Esophagus muscularis mucosa (tissue), 3 donors: ENCODE results near the gene SAFB.

Experiments
- EP300 ChIP-seq: sonication (generic); formaldehyde crosslinking; IDR thresholded peaks from one replicate; pipeline ENCODE4 v1.6.1; 2017; ENCODE audit warnings: antibody characterized with exemption
- TF ChIP-seq, protein P1 (sequence below), 3 experiments: fragments of 200-600 bp in 2 of 3; fragments of 450-650 bp in 1 of 3; sonication (generic) in 2 of 3; IDR thresholded peaks; one replicate each; pipeline ENCODE4 v1.5.1; 2017 to 2019; ENCODE audit warnings: antibody characterized with exemption in 3 of 3, mild to moderate bottlenecking in 2 of 3, moderate library complexity in 1 of 3

- no peak for TF ChIP-seq EP300
- TF ChIP-seq, protein P1, sequence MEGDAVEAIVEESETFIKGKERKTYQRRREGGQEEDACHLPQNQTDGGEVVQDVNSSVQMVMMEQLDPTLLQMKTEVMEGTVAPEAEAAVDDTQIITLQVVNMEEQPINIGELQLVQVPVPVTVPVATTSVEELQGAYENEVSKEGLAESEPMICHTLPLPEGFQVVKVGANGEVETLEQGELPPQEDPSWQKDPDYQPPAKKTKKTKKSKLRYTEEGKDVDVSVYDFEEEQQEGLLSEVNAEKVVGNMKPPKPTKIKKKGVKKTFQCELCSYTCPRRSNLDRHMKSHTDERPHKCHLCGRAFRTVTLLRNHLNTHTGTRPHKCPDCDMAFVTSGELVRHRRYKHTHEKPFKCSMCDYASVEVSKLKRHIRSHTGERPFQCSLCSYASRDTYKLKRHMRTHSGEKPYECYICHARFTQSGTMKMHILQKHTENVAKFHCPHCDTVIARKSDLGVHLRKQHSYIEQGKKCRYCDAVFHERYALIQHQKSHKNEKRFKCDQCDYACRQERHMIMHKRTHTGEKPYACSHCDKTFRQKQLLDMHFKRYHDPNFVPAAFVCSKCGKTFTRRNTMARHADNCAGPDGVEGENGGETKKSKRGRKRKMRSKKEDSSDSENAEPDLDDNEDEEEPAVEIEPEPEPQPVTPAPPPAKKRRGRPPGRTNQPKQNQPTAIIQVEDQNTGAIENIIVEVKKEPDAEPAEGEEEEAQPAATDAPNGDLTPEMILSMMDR (IDR thresholded peaks at IDR 0.05), result no peak
Observed at GRCh38 chr19:5644037-5644436, 21.2 kb downstream of the SAFB start.
